GM23338 (cell line): ENCODE results near the gene DHRSX. TPM values are rescaled to one million over a fixed set of nuclear protein-coding genes. Genes with fewer than 3 reads are reported as not detected.

Experiments
- ATAC-seq: fragments of 200-7000 bp; cut with Tn5 transposase; 3 replicates; pipeline ENCODE4 v1.9.1; 2020
- DNase-seq: peaks from one replicate; pipeline ENCODE4 v3.0.0-alpha.2; 2015; ENCODE audit warnings: low spot score
- H2AFZ ChIP-seq: fragments of 200-600 bp; sonication (generic); 2 replicates; pipeline ENCODE4 v1.8.0; 2016; ENCODE audit warnings: antibody characterized with exemption, mild to moderate bottlenecking, moderate library complexity
- H3F3A ChIP-seq: fragments of 200-600 bp; sonication (generic); replicated peaks from 2 replicates; pipeline ENCODE4 v1.8.0; 2017; ENCODE audit warnings: antibody characterized with exemption, mixed run types, low read depth
- H3K27ac ChIP-seq: fragments of 200-600 bp; sonication (generic); 2 replicates; pipeline ENCODE4 v1.6.1; 2016; ENCODE audit warnings: low read depth
- H3K27me3 ChIP-seq: fragments of 200-600 bp; sonication (generic); 2 replicates; pipeline ENCODE4 v1.8.0; 2016; ENCODE audit warnings: mild to moderate bottlenecking, mixed run types, moderate library complexity; ENCODE audit not compliant: insufficient read depth
- H3K36me3 ChIP-seq: fragments of 200-600 bp; sonication (generic); 2 replicates; pipeline ENCODE4 v1.8.0; 2016; ENCODE audit warnings: mild to moderate bottlenecking; ENCODE audit not compliant: insufficient read depth
- H3K4me1 ChIP-seq: fragments of 200-600 bp; sonication (generic); 2 replicates; pipeline ENCODE4 v1.8.0; 2016; ENCODE audit warnings: mild to moderate bottlenecking, moderate library complexity; ENCODE audit not compliant: insufficient read depth
- H3K4me2 ChIP-seq: fragments of 200-600 bp; sonication (generic); 2 replicates; pipeline ENCODE4 v1.7.1; 2017; ENCODE audit warnings: mixed run types
- H3K4me3 ChIP-seq: fragments of 200-600 bp; sonication (generic); 2 replicates; pipeline ENCODE4 v1.6.1; 2016; ENCODE audit warnings: mixed run types
- H3K79me2 ChIP-seq: fragments of 200-600 bp; sonication (generic); replicated peaks from 2 replicates; pipeline ENCODE4 v1.8.0; 2017; ENCODE audit warnings: mild to moderate bottlenecking; ENCODE audit not compliant: insufficient read depth
- H3K9me2 ChIP-seq: fragments of 200-600 bp; sonication (generic); 2 replicates; pipeline ENCODE4 v1.8.0; 2017; ENCODE audit not compliant: insufficient read depth
- H4K20me1 ChIP-seq: fragments of 200-600 bp; sonication (generic); replicated peaks from 2 replicates; pipeline ENCODE4 v1.8.0; 2017; ENCODE audit warnings: mild to moderate bottlenecking; ENCODE audit not compliant: insufficient read depth
- H3K27ac Mint-ChIP-seq: 2 replicates; pipeline ENCODE4 v1.8.0; 2020; ENCODE audit warnings: inconsistent platforms, mild to moderate bottlenecking, moderate library complexity, mixed read lengths
- H3K27me3 Mint-ChIP-seq: 3 replicates; pipeline ENCODE4 v1.8.0; 2022; ENCODE audit warnings: low read depth, mild to moderate bottlenecking, moderate library complexity, mixed read lengths, inconsistent platforms; ENCODE audit not compliant: insufficient read depth, poor library complexity
- H3K36me3 Mint-ChIP-seq: 3 replicates; pipeline ENCODE4 v1.8.0; 2021; ENCODE audit warnings: low read depth, mild to moderate bottlenecking, inconsistent platforms, moderate library complexity, mixed read lengths
- H3K4me1 Mint-ChIP-seq: 3 replicates; pipeline ENCODE4 v1.8.0; 2020; ENCODE audit warnings: mild to moderate bottlenecking, inconsistent platforms, mixed read lengths
- H3K4me3 Mint-ChIP-seq: 3 replicates; pipeline ENCODE4 v1.8.0; 2021; ENCODE audit warnings: moderate library complexity, mild to moderate bottlenecking, inconsistent platforms, mixed read lengths
- H3K9me3 Mint-ChIP-seq: 3 replicates; pipeline ENCODE4 v1.8.0; 2020; ENCODE audit warnings: moderate library complexity, mild to moderate bottlenecking, inconsistent platforms, mixed read lengths
- CREB1 ChIP-seq: fragments of 250-450 bp; sonication (Bioruptor Pico); IDR thresholded peaks from 2 replicates; pipeline ENCODE4 v1.5.0; 2020; ENCODE audit warnings: low read depth, mild to moderate bottlenecking, moderate library complexity
- CTCF ChIP-seq, 2 experiments: fragments of 200-600 bp in 1 of 2; sonication (generic) in 1 of 2; conservative IDR thresholded peaks; 2 replicates each; pipeline versions ENCODE4 v1.5.1 to v1.6.1; 2016 to 2017; ENCODE audit warnings: antibody characterized with exemption in 2 of 2, low read depth in 2 of 2, mild to moderate bottlenecking in 2 of 2, moderate library complexity in 1 of 2
- ETS1 ChIP-seq: IDR thresholded peaks from 2 replicates; pipeline ENCODE4 v1.6.1; 2016; ENCODE audit warnings: antibody characterized with exemption
- EZH2 ChIP-seq: fragments of 200-600 bp; sonication (generic); IDR thresholded peaks from one replicate; pipeline ENCODE4 v1.8.0; 2017; ENCODE audit warnings: antibody characterized with exemption, mild to moderate bottlenecking, low read depth; ENCODE audit not compliant: unreplicated experiment
- EZH2phosphoT487 ChIP-seq: fragments of 200-600 bp; sonication (generic); IDR thresholded peaks from one replicate; pipeline ENCODE4 v1.8.1; 2018; ENCODE audit warnings: antibody characterized with exemption; ENCODE audit not compliant: unreplicated experiment
- JUNB ChIP-seq: IDR thresholded peaks from one replicate; pipeline ENCODE4 v1.6.1; 2016; ENCODE audit warnings: antibody characterized with exemption; ENCODE audit not compliant: unreplicated experiment
- NANOG ChIP-seq: IDR thresholded peaks from 2 replicates; pipeline ENCODE4 v1.6.1; 2016; ENCODE audit warnings: antibody characterized with exemption, borderline replicate concordance
- POLR2AphosphoS5 ChIP-seq: IDR thresholded peaks from 2 replicates; pipeline ENCODE4 v1.6.1; 2016; ENCODE audit warnings: antibody characterized with exemption, low read depth
- REST ChIP-seq: IDR thresholded peaks from one replicate; pipeline ENCODE4 v1.6.1; 2018; ENCODE audit warnings: antibody characterized with exemption; ENCODE audit not compliant: unreplicated experiment
- STAT1 ChIP-seq: IDR thresholded peaks from one replicate; pipeline ENCODE4 v1.6.1; 2016; ENCODE audit warnings: antibody characterized with exemption; ENCODE audit not compliant: unreplicated experiment
- ZNF114 ChIP-seq: fragments of 250-450 bp; sonication (Bioruptor Pico); IDR thresholded peaks from 2 replicates; pipeline ENCODE4 v1.5.0; 2020; ENCODE audit warnings: mild to moderate bottlenecking, moderate library complexity
- ZNF331 ChIP-seq: fragments of 250-450 bp; sonication (Bioruptor Pico); IDR thresholded peaks from 2 replicates; pipeline ENCODE4 v1.5.0; 2020; ENCODE audit warnings: low read depth, mild to moderate bottlenecking, moderate library complexity
- ZNF462 ChIP-seq: fragments of 250-450 bp; sonication (Bioruptor Pico); IDR thresholded peaks from 2 replicates; pipeline ENCODE4 v1.5.0; 2020; ENCODE audit warnings: mild to moderate bottlenecking, moderate library complexity
- polyA plus RNA-seq: library from polyadenylated mRNA; unstranded; fragments of >200 nt; fragmentation: Nextera tagmentation; extraction: Ambion mirVana; gene quantifications from 2 replicates; pipeline ENCODE4 v1.2.1, GENCODE V29; 2016
- total RNA-seq: library from RNA; depleted of rRNA; stranded (reverse); fragments of >200 nt; shearing (Covaris generic); gene quantifications from 2 replicates; pipeline ENCODE4 v1.2.3, GENCODE V29; 2014

Gene DHRSX
- total and polyA plus RNA-seq, 2 experiments from 2014 or later = 33.9 to 43.0 TPM

- H2AFZ ChIP-seq = no peak overlapping the region
- H3K4me1 ChIP-seq = peaks cover 47% of the 10 kb centered on the region
- TF ChIP-seq ZNF331 (CRISPR knock-in tag) (no peak), ZNF114 (CRISPR knock-in tag) (no peak), POLR2AphosphoS5 (no peak), STAT1 (no peak), CTCF (conservative IDR thresholded peaks at IDR 0.05; ENCODE audit: low read depth in 2 of 2) (no peak), ZNF462 (CRISPR knock-in tag) (no peak), REST (no peak), NANOG (no peak), JUNB (no peak), ETS1 (no peak), CREB1 (CRISPR knock-in tag) (no peak), EZH2phosphoT487 (no peak), EZH2 (no peak)
- no peak overlapping the region; the same call in 1 of the 2 replicates for H3K27ac Mint-ChIP-seq
- H3K36me3 Mint-ChIP-seq = peaks cover 26% of the 10 kb centered on the region
- DNase-seq (no peak), ATAC-seq (no peak)
- H3F3A ChIP-seq = peaks cover 7% of the 10 kb centered on the region
- H3K27me3 Mint-ChIP-seq = peaks cover 17% of the 10 kb centered on the region
- peaks cover 57% of the 10 kb centered on the region for H3K79me2 ChIP-seq
- no peaks in the 10 kb centered on the region for H3K36me3 ChIP-seq
- peaks cover 27% of the 10 kb centered on the region for H3K4me1 Mint-ChIP-seq
- H3K9me3 Mint-ChIP-seq = no peaks in the 10 kb centered on the region
- no peaks in the 10 kb centered on the region for H3K9me2 ChIP-seq
- peaks cover 11% of the 10 kb centered on the region; the same call in 1 of the 2 replicates for H4K20me1 ChIP-seq
- peak overlapping the region; percentile 90 for H3K27ac ChIP-seq
- H3K4me3 Mint-ChIP-seq = peak overlapping the region; percentile 80
- peak overlapping the region; percentile 68 for H3K4me2 ChIP-seq
- peak overlapping the region; percentile 80 for H3K4me3 ChIP-seq
- no peaks in the 10 kb centered on the region for H3K27me3 ChIP-seq
Measured at GRCh38 chrX:2499507-2499906, 1.3 kb downstream of the DHRSX start.
